GM19328 (cell line): ENCODE data around the gene LRRC45.

Experiments used
- ATAC-seq: cut with Tn5 transposase; IDR thresholded peaks from one replicate; pipeline ENCODE4 v1.9.1; 2021; ENCODE audit warnings: mild to moderate bottlenecking, moderate library complexity; ENCODE audit not compliant: unreplicated experiment

Gene LRRC45

GRCh38 chr17:82080048-82080788 lies 57.1 kb downstream of the LRRC45 start:
- no peak for ATAC-seq
